DOHH2 (cell line): ENCODE data around the gene PRDM16.

Experiments used
- H3F3A ChIP-seq: fragments of 200-600 bp; sonication (generic), shearing (Covaris generic); 2 replicates; pipeline ENCODE4 v1.6.0; 2016; ENCODE audit warnings: antibody characterized with exemption, mild to moderate bottlenecking; ENCODE audit not compliant: control insufficient read depth, insufficient read depth
- H3K27ac ChIP-seq: fragments of 200-600 bp; sonication (generic); 2 replicates; pipeline ENCODE4 v1.5.1; 2014; ENCODE audit warnings: low read depth, mild to moderate bottlenecking, low read length, moderate library complexity
- H3K27me3 ChIP-seq: fragments of 200-600 bp; sonication (generic); 2 replicates; pipeline ENCODE4 v1.6.1; 2014; ENCODE audit warnings: mild to moderate bottlenecking, low read length, mixed read lengths; ENCODE audit not compliant: control insufficient read depth
- H3K36me3 ChIP-seq: fragments of 200-600 bp; sonication (generic); 2 replicates; pipeline ENCODE4 v1.6.1; 2014; ENCODE audit warnings: mild to moderate bottlenecking, low read length, moderate library complexity, mixed read lengths; ENCODE audit not compliant: control insufficient read depth
- H3K4me1 ChIP-seq: fragments of 200-600 bp; sonication (generic); 2 replicates; pipeline ENCODE4 v1.6.1; 2014; ENCODE audit warnings: mild to moderate bottlenecking, low read length, mixed read lengths; ENCODE audit not compliant: control insufficient read depth
- H3K4me2 ChIP-seq: fragments of 200-600 bp; sonication (generic); 2 replicates; pipeline ENCODE4 v1.6.0; 2014; ENCODE audit warnings: mild to moderate bottlenecking, low read length, moderate library complexity
- H3K4me3 ChIP-seq: fragments of 200-600 bp; sonication (generic); 2 replicates; pipeline ENCODE4 v1.5.1; 2014; ENCODE audit warnings: mild to moderate bottlenecking, low read length, mixed read lengths
- H3K79me2 ChIP-seq: fragments of 200-600 bp; sonication (generic); 2 replicates; pipeline ENCODE4 v1.6.1; 2014; ENCODE audit warnings: mild to moderate bottlenecking, low read length, mixed read lengths; ENCODE audit not compliant: control insufficient read depth
- H3K9me2 ChIP-seq: fragments of 200-600 bp; sonication (generic); replicated peaks from 2 replicates; pipeline ENCODE4 v1.6.1; 2014; ENCODE audit warnings: mild to moderate bottlenecking, low read length, mixed read lengths; ENCODE audit not compliant: control insufficient read depth
- H3K9me3 ChIP-seq: fragments of 200-600 bp; sonication (generic); 2 replicates; pipeline ENCODE4 v1.6.1; 2014; ENCODE audit warnings: antibody characterized with exemption, low read length, mixed read lengths; ENCODE audit not compliant: control insufficient read depth, insufficient read depth
- H4K20me1 ChIP-seq: fragments of 200-600 bp; sonication (generic); 2 replicates; pipeline ENCODE4 v1.6.0; 2014; ENCODE audit warnings: low read depth, mild to moderate bottlenecking, antibody characterized with exemption, low read length, moderate library complexity; ENCODE audit not compliant: control insufficient read depth, insufficient read depth
- EZH2phosphoT487 ChIP-seq: fragments of 200-600 bp; sonication (generic); IDR thresholded peaks from 2 replicates; pipeline ENCODE4 v1.6.1; 2017; ENCODE audit warnings: borderline replicate concordance, mild to moderate bottlenecking, antibody characterized with exemption, low read length, moderate library complexity, mixed read lengths
- TF ChIP-seq, protein P1 (sequence below): fragments of 200-600 bp; sonication (generic); IDR thresholded peaks from one replicate; pipeline ENCODE4 v1.5.1; 2014; ENCODE audit warnings: antibody characterized with exemption, mild to moderate bottlenecking, low read depth, low read length; ENCODE audit not compliant: poor library complexity, severe bottlenecking

The PRDM16 gene

DNA sequence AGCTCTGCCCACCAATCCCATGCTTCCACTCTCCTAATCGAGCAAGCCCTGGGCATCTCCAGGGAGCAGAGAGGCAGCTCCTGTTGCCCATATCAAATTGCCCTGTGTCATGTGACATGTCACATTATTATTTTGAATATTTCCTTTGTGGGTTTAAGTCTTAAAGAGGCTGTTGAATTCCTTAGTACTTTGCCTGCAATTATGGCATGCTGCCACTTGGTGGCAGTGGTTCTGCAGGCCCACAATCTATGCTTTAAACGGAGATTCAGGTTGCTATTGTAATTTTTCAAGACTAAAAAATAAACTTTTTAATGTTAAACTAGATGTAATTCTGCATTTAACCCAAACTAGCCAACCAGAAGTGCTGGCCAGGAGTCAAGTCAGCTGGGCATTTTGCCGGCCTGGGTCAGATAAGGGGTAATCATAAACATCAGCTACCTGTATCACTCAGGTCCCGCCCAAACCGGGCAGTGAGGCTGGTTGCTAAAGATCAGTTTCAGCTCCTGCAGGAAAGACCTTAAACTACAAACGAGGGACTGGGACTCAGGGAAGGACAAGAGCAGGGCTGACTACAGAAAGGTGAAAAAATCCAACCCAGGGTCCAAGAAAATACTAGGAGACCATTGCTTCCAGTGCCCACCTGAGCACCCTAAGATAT, 348.2 kb downstream of the PRDM16 start:
- H3K4me1 ChIP-seq: no peaks in the 10 kb centered on the region
- no peaks in the 10 kb centered on the region for H3K27me3 ChIP-seq
- H3K36me3 ChIP-seq: no peaks in the 10 kb centered on the region

DNA sequence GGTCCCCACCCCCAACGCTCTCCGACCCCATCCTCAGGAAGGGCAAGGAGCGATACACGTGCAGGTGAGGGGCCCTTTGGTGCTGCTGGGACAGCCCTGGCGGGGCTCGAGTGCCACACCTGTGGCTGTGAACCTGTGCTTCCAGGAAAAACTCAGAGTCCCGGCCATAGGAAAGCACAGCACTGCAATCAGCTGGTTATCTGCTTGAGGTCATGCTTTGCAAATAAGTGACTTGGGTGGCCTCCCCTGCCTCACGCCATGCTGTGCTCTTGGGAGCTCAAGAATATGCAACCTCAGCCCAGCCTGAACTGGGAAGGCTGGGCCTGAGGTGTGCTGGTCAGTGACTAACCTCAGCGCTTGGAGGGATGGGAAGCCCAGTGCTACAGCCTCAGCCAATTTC, 348.9 kb downstream of the PRDM16 start:
- Histone ChIP-seq H3K4me1 (no peaks in the 10 kb centered on the region), H3K36me3 (no peaks in the 10 kb centered on the region), H4K20me1 (no peaks in the 10 kb centered on the region), H3K4me2 (no peak overlapping the region), H3K27me3 (no peaks in the 10 kb centered on the region), H3K9me3 (peaks cover 15% of the 10 kb centered on the region; the same call in 1 of the 2 replicates), H3F3A (no peaks in the 10 kb centered on the region), H3K4me3 (no peak overlapping the region), H3K79me2 (no peaks in the 10 kb centered on the region), H3K27ac (no peak overlapping the region), H3K9me2 (no peaks in the 10 kb centered on the region)
- no peak for TF ChIP-seq EZH2phosphoT487
- TF ChIP-seq, protein P1, sequence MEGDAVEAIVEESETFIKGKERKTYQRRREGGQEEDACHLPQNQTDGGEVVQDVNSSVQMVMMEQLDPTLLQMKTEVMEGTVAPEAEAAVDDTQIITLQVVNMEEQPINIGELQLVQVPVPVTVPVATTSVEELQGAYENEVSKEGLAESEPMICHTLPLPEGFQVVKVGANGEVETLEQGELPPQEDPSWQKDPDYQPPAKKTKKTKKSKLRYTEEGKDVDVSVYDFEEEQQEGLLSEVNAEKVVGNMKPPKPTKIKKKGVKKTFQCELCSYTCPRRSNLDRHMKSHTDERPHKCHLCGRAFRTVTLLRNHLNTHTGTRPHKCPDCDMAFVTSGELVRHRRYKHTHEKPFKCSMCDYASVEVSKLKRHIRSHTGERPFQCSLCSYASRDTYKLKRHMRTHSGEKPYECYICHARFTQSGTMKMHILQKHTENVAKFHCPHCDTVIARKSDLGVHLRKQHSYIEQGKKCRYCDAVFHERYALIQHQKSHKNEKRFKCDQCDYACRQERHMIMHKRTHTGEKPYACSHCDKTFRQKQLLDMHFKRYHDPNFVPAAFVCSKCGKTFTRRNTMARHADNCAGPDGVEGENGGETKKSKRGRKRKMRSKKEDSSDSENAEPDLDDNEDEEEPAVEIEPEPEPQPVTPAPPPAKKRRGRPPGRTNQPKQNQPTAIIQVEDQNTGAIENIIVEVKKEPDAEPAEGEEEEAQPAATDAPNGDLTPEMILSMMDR: no peak

More for the DNA sequence above, 348.2 kb downstream of the PRDM16 start:
- Histone ChIP-seq H3K4me2 (no peak overlapping the region), H3K9me3 (peaks cover 15% of the 10 kb centered on the region; the same call in 1 of the 2 replicates), H3F3A (no peaks in the 10 kb centered on the region), H4K20me1 (no peaks in the 10 kb centered on the region), H3K4me3 (no peak overlapping the region), H3K79me2 (no peaks in the 10 kb centered on the region), H3K27ac (no peak overlapping the region), H3K9me2 (no peaks in the 10 kb centered on the region)
- no peak for TF ChIP-seq EZH2phosphoT487
- TF ChIP-seq, protein P1: peak; percentile 71

GRCh38 chr1:3418600-3418999, 349.6 kb downstream of the PRDM16 start:
- Histone ChIP-seq H3K4me3 (no peak overlapping the region), H3K9me3 (peaks cover 15% of the 10 kb centered on the region; the same call in 1 of the 2 replicates), H3K4me2 (no peak overlapping the region), H3K4me1 (no peaks in the 10 kb centered on the region), H3K27me3 (no peaks in the 10 kb centered on the region), H3K36me3 (no peaks in the 10 kb centered on the region), H3K9me2 (no peaks in the 10 kb centered on the region), H3K79me2 (no peaks in the 10 kb centered on the region), H4K20me1 (no peaks in the 10 kb centered on the region), H3K27ac (no peak overlapping the region), H3F3A (no peaks in the 10 kb centered on the region)
- TF ChIP-seq EZH2phosphoT487: no peak
- TF ChIP-seq, protein P1: no peak
